CD4-positive, alpha-beta T cell treated with Interleukin-4 for 1 hour (primary cell): ENCODE data around the gene ERF.
A peak's percentile ranks its signal among the peaks of the same experiment; 100 is the strongest.

ENCODE experiments used
- DNase-seq, 2 donors: peaks; one replicate each; pipeline ENCODE4 v3.0.0-alpha.2; 2020 to 2022

ERF gene

DNA sequence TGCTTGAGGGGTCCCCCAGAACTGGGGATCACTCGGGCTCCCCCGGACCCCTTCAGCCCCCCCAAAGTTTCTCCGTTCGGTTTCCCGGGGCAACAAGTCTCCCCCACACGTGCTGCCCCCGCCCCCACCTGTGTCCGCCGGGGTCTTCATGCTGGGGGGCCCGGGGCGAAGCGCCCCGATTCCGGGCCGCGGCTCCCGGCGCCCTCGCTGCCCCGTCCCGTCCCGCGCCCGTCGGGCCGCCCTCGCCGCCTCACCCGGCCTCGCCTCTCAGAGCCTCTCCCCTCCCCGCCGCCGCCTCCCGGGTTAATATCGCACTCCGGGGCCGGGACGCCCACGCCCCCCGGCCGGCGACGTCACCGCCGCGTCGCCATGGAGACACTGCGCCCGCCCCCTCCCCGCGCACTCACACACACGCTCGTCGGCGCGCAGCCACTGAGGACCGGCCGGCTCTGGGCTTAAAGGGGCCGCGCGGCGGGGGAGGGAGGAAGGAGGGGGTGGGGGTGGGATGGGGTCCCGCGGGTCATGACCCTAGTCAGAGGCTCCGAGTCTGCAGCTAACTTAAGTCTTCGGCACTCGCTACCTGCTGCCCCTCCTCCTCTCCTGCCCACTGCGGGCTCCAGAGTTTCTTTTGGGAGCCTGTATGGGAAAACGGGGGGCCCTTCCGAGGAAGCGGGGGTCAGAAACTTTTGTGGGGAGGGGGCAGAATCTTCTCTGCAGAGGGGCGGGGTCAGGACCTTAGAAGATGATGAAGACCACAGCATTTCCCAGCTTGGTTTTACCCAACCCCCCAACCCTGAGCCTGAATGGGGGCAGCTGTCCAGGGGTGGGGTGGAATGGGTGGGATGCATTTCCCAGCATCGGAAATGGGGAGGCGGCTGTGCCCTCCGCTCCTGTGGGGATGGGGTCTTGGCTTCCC, at the start of gene ERF:
TSS of gene ERF (minus strand) at position 279 of the 916 bp plus-strand sequence. CDS start at position 150, 129 bp downstream.
- DNase-seq, result peak; percentile 94 to 96

DNA sequence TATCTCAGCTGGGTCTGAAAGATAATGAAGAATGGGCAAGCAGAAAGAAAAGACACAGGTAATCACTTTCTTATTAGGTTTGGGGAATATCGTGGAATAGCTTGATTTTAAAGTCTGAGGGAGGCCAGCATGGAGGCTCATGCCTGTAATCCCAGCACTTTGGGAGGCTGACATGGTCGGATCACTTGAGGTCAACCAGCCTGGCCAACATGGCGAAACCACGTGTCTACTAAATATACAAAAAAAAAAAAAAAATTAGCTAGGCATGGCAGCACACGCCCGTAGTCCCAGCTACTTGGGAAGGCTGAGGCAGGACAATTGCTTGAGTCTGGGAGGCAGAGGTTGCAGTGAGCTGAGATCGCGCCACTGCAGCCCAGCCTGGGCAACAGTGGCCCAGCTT, 48.9 kb upstream of the ERF start:
- DNase-seq, result no peak

DNA sequence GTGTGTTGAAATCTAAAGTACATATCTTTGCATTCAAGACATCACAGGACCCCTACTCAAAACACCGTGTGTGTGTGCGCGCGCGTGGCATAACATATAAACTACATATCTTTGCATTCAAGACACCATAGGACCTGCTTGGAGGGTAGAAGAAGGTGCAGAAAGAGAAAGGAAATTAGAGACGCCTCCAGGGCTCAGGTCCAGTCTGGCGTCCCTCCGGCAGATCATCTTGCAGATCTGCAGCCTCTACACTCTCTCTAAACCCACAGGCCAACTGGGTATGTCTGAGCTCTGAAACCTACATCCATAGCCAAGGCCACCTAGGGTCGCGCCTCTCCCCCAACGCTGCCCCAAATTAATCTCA, 48.2 kb upstream of the ERF start:
- DNase-seq, result no peak

DNA sequence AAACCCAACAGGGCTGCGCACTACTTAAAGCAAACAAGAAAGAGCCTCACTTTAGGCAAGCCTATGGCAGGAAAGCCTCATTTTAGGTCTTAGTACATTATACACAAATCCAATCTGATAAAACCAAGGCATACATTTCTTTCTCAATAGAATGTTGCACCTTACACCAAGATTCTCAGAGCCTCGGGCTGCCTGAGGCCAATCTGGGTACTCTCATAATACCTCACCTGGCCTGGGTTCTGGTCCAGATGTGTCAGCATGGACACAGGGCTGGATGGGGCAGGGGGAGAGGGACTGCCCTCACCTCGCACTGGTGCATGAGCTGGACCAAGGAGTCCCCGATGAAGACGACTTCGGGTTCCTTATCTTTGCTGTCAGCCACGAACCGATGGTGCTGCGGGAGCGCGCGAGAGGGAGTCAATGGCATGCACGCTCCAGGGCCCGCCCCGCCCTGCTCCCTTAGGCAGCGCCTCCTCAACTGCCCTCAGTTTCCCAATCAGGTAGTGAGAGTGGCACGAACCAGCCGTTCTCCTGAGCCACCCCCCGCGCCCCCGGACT, 46.8 kb upstream of the ERF start, which contains the start of gene PRR19:
TSS of gene PRR19 (plus strand) at position 487 of the 558 bp plus-strand sequence. CDS start 7,453 bp downstream, outside the sequence.
- DNase-seq, result no peak

DNA sequence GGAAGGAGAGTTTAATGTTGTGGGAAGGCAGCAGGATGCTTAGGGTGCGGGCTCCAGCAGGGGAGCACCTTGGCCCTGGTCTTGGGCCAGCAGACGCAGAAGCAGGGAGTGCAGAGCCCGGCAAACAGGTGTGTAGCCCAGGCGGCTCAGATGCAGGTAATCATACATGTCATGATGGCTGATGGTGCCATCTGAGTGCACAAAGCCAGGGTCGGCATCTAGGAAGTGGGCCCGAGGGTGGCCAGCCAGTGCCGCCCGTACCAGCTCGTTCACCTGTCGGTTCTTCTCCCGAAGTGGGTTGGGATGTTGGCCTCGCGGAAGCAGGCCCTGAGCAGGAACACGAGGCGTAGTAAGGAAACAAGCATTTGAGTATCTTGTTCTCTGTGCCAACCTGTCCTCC, 42.1 kb upstream of the ERF start:
- no peak for DNase-seq

DNA sequence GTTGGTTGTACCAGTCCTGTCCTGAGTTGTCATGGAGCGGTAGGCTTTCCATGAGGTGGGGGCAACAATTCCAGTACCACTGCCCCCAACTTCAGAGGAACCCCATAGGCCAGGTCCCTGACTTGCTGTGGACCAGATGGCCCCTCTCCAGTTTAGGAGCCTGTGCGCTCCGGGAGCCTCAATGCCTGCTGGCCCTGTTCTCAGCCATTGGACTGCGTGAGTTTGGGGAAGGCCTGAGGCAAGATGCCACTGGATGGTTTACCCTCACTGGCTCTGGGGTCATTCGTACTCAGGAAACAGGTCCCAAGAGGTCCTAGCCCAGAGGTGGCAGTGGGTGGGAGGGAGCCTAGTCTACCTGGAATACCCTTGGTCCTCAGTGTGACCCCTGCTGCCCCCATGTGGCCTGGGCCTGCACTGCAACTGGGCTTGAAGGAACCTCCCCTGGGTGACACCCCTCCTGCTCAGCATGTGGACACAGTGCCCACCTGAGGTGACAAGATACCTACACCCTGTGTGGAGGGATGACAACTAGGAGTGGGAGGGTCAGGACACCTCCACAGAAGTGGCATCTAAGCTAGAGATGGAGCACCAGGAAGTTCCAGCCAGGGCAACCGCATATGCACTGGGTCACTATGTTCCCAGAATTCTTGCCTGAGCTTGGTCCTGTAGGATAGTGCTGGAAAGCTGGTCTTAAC, 41.0 kb upstream of the ERF start:
- DNase-seq, result peak; percentile 88 to 90

DNA sequence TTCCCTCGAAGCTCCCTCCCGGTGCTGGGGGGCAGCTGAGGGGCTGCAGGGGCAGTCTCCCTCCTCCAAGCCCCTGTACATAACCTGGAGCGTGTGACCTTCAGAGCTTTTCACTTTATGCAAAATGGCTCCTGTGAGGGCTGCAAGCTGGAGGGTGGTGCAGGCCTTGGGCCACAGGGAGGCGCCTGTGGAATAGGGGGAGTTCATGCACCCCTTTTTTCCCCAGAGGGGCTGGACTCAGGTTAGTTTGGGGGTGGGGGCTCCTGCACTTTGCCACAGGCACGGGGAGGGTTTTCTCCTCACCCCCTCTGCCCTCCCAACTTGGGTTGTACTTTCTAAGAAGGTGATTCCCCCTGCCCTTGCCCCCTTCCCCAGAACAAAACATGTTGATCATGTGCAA, 40.4 kb upstream of the ERF start:
- DNase-seq, result no peak

DNA sequence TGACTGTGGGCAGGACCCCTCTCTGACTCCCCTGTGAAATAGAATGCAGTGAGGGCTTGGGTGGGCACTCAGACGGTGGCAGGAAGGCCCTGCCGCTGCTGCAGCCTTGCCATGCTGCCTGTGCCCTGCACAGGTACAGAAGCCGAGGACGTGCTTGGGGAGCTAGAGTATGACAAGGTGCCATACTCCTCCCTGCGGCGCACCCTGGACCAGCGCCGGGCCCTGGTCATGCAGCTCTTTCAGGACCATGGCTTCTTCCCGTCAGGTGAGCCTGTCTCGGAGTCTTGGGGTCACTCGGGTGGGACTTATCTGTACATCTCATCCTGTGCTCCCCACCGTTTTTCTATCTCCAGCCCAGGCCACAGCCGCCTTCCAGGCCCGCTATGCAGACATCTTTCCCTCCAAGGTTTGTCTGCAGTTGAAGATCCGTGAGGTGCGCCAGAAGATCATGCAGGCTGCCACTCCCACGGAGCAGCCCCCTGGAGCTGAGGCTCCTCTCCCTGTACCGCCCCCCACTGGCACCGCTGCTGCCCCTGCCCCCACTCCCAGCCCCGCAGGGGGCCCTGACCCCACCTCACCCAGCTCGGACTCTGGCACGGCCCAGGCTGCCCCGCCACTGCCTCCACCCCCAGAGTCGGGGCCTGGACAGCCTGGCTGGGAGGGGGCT, 39.7 kb upstream of the ERF start:
- no peak for DNase-seq

DNA sequence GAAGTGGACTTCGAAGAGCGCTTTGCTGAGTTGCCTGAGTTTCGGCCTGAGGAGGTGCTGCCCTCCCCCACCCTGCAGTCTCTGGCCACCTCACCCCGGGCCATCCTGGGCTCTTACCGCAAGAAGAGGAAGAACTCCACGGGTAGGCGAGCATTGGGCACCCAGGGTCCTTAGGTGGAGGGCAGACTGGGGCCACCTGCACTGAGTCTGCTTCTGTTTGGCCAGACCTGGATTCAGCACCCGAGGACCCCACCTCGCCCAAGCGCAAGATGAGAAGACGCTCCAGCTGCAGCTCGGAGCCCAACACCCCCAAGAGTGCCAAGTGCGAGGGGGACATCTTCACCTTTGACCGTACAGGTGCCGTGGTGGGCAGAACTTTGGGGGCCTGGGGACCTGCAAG, 39.0 kb upstream of the ERF start:
- no peak for DNase-seq

DNA sequence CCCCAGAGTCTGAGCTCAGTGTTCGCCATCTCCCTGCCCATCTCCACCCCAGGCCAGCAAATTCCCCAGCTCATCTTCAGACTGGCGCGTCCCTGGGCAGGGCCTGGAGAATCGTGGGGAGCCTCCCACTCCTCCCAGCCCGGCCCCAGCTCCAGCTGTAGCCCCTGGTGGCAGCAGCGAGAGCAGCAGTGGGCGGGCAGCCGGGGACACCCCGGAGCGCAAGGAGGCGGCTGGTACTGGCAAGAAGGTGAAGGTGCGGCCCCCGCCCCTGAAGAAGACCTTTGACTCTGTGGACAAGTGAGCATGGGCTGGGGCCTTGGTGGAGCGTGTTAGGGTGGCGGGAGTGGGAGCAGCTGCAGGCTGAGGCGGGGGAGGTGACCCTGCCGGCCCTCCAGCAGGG, 38.6 kb upstream of the ERF start:
- no peak for DNase-seq

DNA sequence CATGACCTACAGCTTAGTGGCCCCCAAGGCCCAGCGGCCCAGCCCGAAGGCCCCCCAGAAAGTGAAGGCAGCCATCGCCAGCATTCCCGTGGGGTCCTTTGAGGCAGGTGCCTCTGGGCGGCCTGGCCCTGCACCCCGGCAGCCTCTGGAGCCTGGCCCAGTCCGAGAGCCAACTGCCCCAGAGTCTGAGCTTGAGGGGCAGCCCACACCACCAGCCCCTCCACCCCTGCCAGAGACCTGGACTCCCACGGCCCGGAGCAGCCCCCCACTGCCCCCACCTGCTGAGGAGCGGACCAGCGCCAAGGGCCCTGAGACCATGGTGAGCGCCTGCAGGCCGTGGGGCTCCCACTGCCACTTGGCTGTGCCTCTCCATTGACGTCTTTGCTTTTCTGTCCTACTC, 38.0 kb upstream of the ERF start:
- no peak for DNase-seq

DNA sequence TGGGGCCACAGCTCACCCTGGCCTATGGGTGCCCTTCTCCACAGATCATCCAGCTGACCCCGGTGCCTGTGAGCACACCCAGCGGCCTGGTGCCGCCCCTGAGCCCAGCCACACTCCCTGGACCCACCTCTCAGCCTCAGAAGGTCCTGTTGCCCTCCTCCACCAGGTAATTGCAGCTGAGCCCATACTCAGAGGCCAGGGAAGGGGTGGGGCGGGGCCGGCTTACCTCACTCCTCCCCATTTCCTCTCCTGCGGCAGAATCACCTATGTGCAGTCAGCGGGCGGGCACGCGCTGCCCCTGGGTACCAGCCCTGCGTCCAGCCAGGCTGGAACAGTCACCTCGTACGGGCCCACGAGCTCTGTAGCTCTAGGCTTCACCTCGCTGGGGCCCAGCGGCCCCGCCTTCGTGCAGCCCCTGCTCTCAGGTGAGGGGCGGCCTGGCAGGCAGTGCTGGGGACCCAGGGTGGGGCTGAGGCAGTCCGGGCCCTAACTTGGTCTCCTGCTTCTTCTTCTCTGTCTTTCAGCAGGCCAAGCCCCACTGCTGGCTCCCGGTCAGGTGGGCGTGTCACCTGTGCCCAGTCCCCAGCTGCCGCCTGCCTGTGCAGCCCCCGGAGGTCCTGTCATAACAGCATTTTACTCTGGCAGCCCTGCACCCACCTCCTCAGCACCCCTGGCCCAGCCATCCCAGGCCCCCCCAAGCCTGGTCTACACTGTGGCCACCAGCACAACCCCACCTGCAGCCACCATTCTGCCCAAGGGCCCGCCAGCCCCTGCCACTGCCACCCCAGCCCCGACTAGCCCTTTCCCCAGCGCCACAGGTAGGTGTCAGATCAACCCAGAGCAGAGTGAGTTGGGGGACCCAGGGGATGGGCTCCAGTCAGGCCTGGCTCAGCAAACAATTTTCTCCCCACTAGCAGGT, 37.4 kb upstream of the ERF start:
- no peak for DNase-seq

DNA sequence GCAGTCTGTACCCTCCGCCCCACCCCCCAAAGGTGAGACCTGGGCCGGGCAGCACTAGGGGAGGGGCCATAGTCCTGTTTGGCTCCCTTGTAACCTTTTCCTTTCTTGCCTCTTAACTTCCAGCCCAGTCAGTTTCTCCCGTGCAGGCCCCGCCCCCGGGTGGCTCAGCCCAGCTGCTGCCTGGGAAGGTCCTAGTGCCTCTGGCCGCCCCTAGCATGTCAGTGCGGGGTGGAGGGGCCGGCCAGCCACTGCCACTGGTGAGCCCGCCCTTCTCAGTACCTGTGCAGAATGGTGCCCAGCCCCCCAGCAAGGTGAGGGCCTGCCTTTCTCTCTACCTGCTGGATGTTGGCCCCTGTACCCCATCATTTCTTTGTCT, 36.5 kb upstream of the ERF start:
- no peak for DNase-seq

DNA sequence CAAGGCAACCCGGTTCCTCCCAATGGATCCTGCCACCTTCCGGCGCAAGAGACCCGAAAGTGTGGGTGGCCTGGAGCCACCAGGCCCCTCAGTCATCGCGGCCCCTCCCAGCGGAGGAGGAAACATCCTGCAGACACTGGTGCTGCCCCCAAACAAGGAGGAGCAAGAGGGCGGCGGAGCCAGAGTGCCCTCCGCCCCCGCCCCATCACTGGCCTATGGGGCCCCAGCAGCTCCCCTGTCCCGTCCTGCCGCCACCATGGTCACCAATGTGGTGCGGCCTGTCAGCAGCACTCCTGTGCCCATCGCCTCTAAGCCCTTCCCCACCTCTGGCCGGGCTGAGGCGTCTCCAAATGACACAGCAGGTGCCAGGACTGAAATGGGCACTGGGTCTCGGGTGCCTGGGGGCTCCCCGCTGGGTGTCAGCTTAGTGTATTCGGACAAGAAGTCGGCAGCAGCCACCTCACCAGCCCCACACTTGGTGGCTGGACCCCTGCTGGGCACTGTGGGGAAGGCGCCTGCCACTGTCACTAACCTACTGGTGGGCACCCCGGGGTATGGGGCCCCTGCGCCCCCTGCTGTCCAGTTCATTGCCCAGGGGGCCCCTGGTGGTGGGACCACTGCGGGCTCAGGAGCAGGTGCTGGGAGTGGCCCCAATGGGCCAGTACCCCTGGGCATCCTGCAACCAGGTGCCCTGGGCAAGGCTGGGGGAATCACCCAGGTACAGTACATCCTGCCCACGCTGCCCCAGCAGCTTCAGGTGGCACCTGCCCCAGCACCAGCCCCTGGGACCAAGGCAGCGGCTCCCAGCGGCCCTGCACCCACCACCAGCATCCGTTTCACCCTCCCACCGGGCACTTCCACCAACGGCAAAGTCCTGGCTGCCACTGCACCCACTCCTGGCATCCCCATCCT, 35.9 kb upstream of the ERF start:
- DNase-seq, result peak; percentile 67 to 69

DNA sequence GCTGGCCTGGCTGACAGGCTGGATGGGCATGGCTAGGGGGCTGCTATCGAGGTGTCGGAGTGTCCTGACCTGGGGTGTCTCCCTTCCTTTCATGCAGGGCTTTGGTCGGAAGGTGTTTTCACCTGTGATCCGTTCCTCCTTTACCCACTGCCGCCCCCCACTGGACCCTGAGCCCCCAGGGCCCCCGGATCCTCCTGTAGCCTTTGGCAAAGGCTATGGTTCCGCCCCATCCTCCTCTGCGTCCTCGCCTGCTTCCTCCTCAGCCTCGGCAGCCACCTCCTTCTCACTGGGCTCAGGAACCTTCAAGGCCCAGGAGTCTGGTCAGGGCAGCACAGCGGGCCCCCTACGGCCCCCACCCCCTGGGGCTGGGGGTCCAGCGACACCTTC, 35.2 kb upstream of the ERF start:
- no peak for DNase-seq

DNA sequence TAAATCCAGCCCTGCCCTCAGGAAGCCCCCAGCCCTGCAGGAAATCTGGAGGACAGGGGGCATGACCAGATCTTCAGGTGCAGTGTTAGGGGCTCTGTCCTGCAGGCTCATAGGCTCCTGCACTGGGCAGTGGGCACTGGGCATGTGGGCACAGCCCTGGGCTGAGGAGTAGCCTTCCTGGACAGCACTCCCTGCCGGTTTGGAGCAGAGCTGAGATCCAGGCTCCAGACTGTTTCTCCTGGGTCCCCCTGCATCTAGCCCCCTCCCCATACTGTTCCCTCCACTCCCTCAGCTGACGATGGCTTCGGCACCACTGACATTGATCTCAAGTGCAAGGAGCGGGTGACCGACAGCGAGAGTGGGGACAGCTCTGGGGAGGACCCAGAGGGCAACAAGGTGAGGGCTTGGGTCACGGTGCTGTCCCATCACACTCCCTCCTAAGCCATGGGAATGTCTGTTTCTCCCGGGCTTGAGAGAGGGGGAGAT, 34.7 kb upstream of the ERF start:
- no peak for DNase-seq

DNA sequence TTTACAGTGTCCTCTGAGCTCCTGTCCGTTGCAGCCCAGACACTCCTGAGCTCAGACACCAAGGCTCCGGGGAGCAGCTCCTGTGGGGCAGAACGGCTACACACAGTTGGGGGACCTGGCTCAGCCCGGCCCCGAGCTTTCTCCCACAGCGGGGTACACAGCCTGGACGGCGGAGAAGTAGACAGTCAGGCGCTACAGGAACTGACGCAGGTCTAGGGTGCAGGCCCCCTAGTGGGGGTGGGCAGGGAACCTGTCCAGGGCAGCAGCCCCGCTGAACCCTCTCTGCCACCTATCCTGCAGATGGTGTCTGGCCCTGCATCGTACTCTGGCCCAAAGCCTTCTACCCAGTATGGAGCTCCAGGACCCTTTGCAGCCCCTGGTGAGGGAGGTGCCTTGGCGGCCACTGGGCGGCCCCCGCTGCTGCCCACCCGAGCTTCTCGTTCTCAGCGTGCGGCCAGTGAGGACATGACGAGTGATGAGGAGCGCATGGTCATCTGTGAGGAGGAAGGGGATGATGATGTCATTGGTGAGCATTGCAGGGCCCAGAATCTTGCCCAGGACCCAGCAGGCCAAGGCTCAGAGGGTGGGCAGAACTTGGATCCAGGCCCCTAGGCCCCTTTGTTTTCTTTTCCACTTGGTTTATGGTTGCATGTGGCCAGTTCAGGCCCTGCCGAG, 34.1 kb upstream of the ERF start:
- DNase-seq, result no peak

DNA sequence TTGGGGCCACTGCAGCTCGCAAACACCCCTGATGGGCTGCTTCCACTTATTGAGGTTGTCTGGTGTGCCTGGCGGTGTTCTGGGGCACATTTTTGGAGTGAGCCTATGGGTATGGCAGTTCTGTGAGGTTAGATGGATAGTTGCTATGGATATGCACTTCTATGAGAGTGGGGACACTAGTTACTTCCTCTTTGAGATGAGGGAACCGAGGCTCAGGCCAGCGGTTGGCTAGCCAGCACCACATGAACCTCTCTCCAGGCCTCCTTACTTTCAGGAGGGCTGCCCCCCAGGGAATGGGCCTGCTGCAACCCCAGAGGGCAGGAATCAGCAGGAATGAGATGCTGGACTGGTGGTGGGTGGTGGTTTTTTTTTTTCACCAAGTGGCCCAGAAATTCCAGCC, 33.5 kb upstream of the ERF start:
- no peak for DNase-seq

DNA sequence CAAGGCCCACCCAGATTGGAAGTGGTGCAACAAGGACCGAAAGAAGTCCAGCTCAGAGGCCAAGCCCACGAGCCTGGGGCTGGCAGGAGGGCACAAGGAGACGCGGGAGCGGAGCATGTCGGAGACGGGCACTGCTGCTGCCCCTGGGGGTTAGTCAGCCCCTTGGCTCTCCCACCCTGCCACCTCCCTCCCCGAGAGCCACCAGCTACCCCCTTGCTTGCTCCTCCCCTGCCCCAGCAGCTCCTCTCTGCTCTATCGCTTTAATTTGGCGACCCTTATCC, 32.8 kb upstream of the ERF start:
- DNase-seq, result no peak

DNA sequence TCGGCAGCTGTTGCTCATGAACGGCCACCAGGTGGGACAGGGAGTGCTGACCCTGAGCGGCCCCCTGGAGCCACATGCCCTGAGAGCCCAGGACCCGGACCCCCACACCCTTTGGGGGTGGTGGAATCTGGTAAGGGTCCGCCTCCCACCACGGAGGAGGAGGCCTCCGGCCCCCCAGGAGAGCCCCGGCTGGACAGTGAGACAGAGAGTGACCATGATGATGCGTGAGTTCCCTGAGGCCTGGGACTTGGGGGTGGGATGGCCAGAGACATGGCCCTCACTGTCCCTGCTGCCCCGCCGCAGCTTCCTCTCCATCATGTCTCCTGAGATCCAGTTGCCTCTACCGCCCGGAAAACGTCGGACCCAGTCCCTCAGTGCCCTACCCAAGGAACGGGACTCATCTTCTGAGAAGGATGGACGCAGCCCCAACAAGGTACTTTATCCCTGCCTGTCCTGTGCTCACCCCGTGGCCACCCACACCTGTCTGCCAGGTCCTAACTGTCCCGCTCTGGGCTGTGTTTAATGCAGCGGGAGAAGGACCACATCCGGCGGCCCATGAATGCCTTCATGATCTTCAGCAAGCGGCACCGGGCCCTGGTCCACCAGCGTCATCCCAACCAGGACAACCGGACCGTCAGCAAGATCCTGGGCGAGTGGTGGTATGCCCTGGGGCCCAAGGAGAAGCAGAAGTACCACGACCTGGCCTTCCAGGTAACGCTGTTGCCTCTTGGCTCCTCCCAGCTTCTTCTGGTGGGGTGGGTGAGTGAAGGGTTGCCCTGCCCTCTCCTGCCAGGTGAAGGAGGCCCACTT, 32.3 kb upstream of the ERF start:
- no peak for DNase-seq
